CD4-positive, alpha-beta T cell treated with Interleukin-17A for 1 hour (primary cell): ENCODE measurements around the gene ZNF518A.

ENCODE experiments used
- DNase-seq: peaks from one replicate; pipeline ENCODE4 v3.0.0-alpha.2; 2020

ZNF518A gene

GRCh38 chr10:96129387-96130325, at the start of gene ZNF518A:
TSS of gene ZNF518A (plus strand) at chr10:96130297. CDS start at chr10:96156323, 26,026 bp downstream.
- peak; percentile 95 for DNase-seq

- no peak for DNase-seq
Measured at GRCh38 chr10:96082153-96082552, 47.9 kb upstream of the ZNF518A start.

GRCh38 chr10:96082748-96083147, 47.3 kb upstream of the ZNF518A start:
- DNase-seq: no peak

- no peak for DNase-seq
Measured at GRCh38 chr10:96089116-96089515, 41.0 kb upstream of the ZNF518A start.

- DNase-seq: peak; percentile 95
Measured at GRCh38 chr10:96089670-96090462, 40.2 kb upstream of the ZNF518A start.

GRCh38 chr10:96090463-96090800, 39.7 kb upstream of the ZNF518A start:
- no peak for DNase-seq

GRCh38 chr10:96092999-96093767, 36.9 kb upstream of the ZNF518A start:
- DNase-seq: no peak

GRCh38 chr10:96093948-96094347, 36.1 kb upstream of the ZNF518A start:
- DNase-seq: no peak

- DNase-seq: no peak
Measured at GRCh38 chr10:96096958-96097357, 33.1 kb upstream of the ZNF518A start.

- DNase-seq: no peak
Measured at GRCh38 chr10:96097865-96098264, 32.2 kb upstream of the ZNF518A start.

- no peak for DNase-seq
Measured at GRCh38 chr10:96107623-96108038, 22.5 kb upstream of the ZNF518A start.

GRCh38 chr10:96112531-96112930, 17.6 kb upstream of the ZNF518A start:
- no peak for DNase-seq

GRCh38 chr10:96118604-96119450, 11.3 kb upstream of the ZNF518A start:
- DNase-seq: no peak

GRCh38 chr10:96122824-96123223, 7.3 kb upstream of the ZNF518A start:
- no peak for DNase-seq

- no peak for DNase-seq
Measured at GRCh38 chr10:96124230-96125141, 5.6 kb upstream of the ZNF518A start.

- no peak for DNase-seq
Measured at GRCh38 chr10:96125142-96125515, 5.0 kb upstream of the ZNF518A start.

GRCh38 chr10:96130326-96130995, 364 bp downstream of the ZNF518A start:
- no peak for DNase-seq

- DNase-seq: no peak
Measured at GRCh38 chr10:96131621-96132020, 1.5 kb downstream of the ZNF518A start.

- no peak for DNase-seq
Measured at GRCh38 chr10:96133135-96133534, 3.0 kb downstream of the ZNF518A start.

GRCh38 chr10:96136810-96137209, 6.7 kb downstream of the ZNF518A start:
- no peak for DNase-seq

- DNase-seq: no peak
Measured at GRCh38 chr10:96137567-96137966, 7.5 kb downstream of the ZNF518A start.
